ENCODE data around the gene MB.
"Not testable (repeated sequence)": the region's sequence is repeated elsewhere in the genome, so short reads cannot be mapped to it uniquely, and the experiment has no call there.

Gene MB

GRCh38 chr22:35638001-35638400 lies 20.9 kb upstream of the MB start:
- DNase-seq (ENCODE audit: low read depth in 3 of 3) = no peak

- DNase-seq (ENCODE audit: low read depth in 3 of 3) = no peak
These were observed 20.1 kb upstream of the MB start for GRCh38 chr22:35637254-35637653.

GRCh38 chr22:35634943-35635540 lies 17.9 kb upstream of the MB start:
- no peak for DNase-seq (ENCODE audit: low read depth in 3 of 3)

- no peak for DNase-seq (ENCODE audit: low read depth in 3 of 3)
These were observed 16.9 kb upstream of the MB start for GRCh38 chr22:35634015-35634414.

- DNase-seq (ENCODE audit: low read depth in 3 of 3) = no peak
These were observed 16.4 kb upstream of the MB start for GRCh38 chr22:35633520-35633919.

GRCh38 chr22:35632935-35633334 lies 15.8 kb upstream of the MB start:
- DNase-seq (ENCODE audit: low read depth in 3 of 3) = no peak

- no peak for DNase-seq (ENCODE audit: low read depth in 3 of 3)
These were observed 14.5 kb upstream of the MB start for GRCh38 chr22:35631597-35631996.

- DNase-seq (ENCODE audit: low read depth in 3 of 3) = no peak
These were observed 13.8 kb upstream of the MB start for GRCh38 chr22:35630891-35631290.

GRCh38 chr22:35630387-35630793 lies 13.3 kb upstream of the MB start:
- DNase-seq (ENCODE audit: low read depth in 3 of 3) = no peak

- DNase-seq (ENCODE audit: low read depth in 3 of 3) = peak in 2 of 3 experiments; percentile 17 to 48
These were observed 12.5 kb upstream of the MB start for GRCh38 chr22:35629406-35630216.

- DNase-seq (ENCODE audit: low read depth in 3 of 3) = no peak
These were observed 11.6 kb upstream of the MB start for GRCh38 chr22:35628732-35629131.

GRCh38 chr22:35627267-35628041 lies 10.3 kb upstream of the MB start:
- peak in 2 of 3 experiments; percentile 19 to 59 for DNase-seq (ENCODE audit: low read depth in 3 of 3)

GRCh38 chr22:35625763-35626432 lies 8.8 kb upstream of the MB start:
- DNase-seq (ENCODE audit: low read depth in 3 of 3) = no peak

- no peak for DNase-seq (ENCODE audit: low read depth in 3 of 3)
These were observed 7.4 kb upstream of the MB start for GRCh38 chr22:35624547-35624946.

GRCh38 chr22:35623885-35624284 lies 6.8 kb upstream of the MB start:
- not testable (repeated sequence) for DNase-seq (ENCODE audit: low read depth in 3 of 3)

GRCh38 chr22:35622191-35622913 lies 5.2 kb upstream of the MB start:
- no peak for DNase-seq (ENCODE audit: low read depth in 3 of 3)

GRCh38 chr22:35621451-35621850 lies 4.3 kb upstream of the MB start:
- DNase-seq (ENCODE audit: low read depth in 3 of 3) = no peak

- DNase-seq (ENCODE audit: low read depth in 3 of 3) = no peak
These were observed 3.6 kb upstream of the MB start for GRCh38 chr22:35620624-35621251.

- DNase-seq (ENCODE audit: low read depth in 3 of 3) = no peak
These were observed 2.4 kb upstream of the MB start for GRCh38 chr22:35619336-35620094.

All from stimulated activated CD4-positive, alpha-beta T cell treated with anti-CD3 and anti-CD28 coated beads, TNF-alpha, amount 100 ng/mL, for 24 hours (primary cell).